Measurements from ENCODE around the gene FNDC3A.
"Not testable (repeated sequence)": the region's sequence is repeated elsewhere in the genome, so short reads cannot be mapped to it uniquely, and the experiment has no call there.

Gene FNDC3A

DNA sequence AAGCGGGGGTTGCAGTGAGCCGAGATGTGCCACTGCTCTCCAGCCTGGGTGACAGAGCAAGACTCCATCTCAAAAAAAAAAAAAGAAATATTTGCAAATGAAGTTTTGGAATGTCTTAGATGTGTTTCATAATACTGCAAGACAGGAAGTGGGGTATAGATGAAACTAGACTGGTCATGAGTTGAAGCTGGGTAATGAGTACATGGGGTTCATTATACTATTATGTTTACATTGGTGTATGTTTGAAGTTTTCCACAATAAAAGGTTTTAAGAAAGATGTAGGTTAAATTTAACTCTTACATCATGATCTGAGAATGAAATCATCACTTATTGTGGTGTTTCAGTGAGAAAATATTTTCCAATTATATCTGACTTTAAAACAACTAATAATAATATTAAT is 19.0 kb downstream of the FNDC3A start:
- no peak overlapping the region for H3K23ac ChIP-seq (ENCODE audit: low read depth, low read length, poor library complexity)
- no peak overlapping the region for H2AFZ ChIP-seq (ENCODE audit: low read length)
- DNase-seq (ENCODE audit: low spot score) = no peak
- H4K8ac ChIP-seq (ENCODE audit: low read depth, low read length) = no peak overlapping the region
- no peak overlapping the region for H2BK12ac ChIP-seq (ENCODE audit: low read length)
- H3K14ac ChIP-seq (ENCODE audit: low read length) = no peak overlapping the region
- H2BK120ac ChIP-seq (ENCODE audit: low read depth, low read length) = no peak overlapping the region
- no peak overlapping the region for H3K4ac ChIP-seq (ENCODE audit: low read length)
- H3K9ac ChIP-seq (ENCODE audit: low read depth, low read length, poor library complexity) = no peak overlapping the region
- peaks cover 4 to 6% of the 10 kb centered on the region in 2 donors for H3K36me3 ChIP-seq (replicated peaks in 1 of 2; ENCODE audit: control insufficient read depth in 2 of 2, insufficient read depth in 2 of 2, low read length in 2 of 2)
- no peaks in the 10 kb centered on the region for H3K27me3 ChIP-seq (ENCODE audit: control insufficient read depth in 3 of 3, insufficient read depth in 3 of 3, low read depth in 1 of 3, low read length in 3 of 3)
- H3K4me3 ChIP-seq (ENCODE audit: low read length in 2 of 2) = no peak overlapping the region
- H3K79me1 ChIP-seq (ENCODE audit: low read depth, low read length) = no peaks in the 10 kb centered on the region
- H3K4me2 ChIP-seq (ENCODE audit: insufficient read depth, low read length, poor library complexity, severe bottlenecking) = no peak overlapping the region
- H3K27ac ChIP-seq (replicated peaks; ENCODE audit: low read length) = no peak overlapping the region
- no peak overlapping the region for H2AK5ac ChIP-seq (ENCODE audit: low read depth, low read length)
- no peak overlapping the region for H2BK15ac ChIP-seq (ENCODE audit: low read length)
- no peak overlapping the region for H2BK5ac ChIP-seq (ENCODE audit: low read length)
- peaks cover 0 to 29% of the 10 kb centered on the region in 2 donors for H3K9me3 ChIP-seq (replicated peaks in 1 of 2; ENCODE audit: control insufficient read depth in 2 of 2, insufficient read depth in 1 of 2, low read depth in 1 of 2, low read length in 2 of 2)
- no peak overlapping the region for H4K91ac ChIP-seq (ENCODE audit: low read depth, low read length, poor library complexity)
- no peaks in the 10 kb centered on the region for H3K4me1 ChIP-seq (ENCODE audit: control insufficient read depth in 2 of 2, insufficient read depth in 1 of 2, low read depth in 1 of 2, low read length in 2 of 2)
- no peak overlapping the region for H3K18ac ChIP-seq (ENCODE audit: low read length)
- no CpG with 5 or more reads among the region's 2 CpGs for WGBS, 2 donors (ENCODE audit: extremely low coverage in 2 of 2, insufficient read length in 2 of 2, insufficient replicate concordance in 1 of 2)

DNA sequence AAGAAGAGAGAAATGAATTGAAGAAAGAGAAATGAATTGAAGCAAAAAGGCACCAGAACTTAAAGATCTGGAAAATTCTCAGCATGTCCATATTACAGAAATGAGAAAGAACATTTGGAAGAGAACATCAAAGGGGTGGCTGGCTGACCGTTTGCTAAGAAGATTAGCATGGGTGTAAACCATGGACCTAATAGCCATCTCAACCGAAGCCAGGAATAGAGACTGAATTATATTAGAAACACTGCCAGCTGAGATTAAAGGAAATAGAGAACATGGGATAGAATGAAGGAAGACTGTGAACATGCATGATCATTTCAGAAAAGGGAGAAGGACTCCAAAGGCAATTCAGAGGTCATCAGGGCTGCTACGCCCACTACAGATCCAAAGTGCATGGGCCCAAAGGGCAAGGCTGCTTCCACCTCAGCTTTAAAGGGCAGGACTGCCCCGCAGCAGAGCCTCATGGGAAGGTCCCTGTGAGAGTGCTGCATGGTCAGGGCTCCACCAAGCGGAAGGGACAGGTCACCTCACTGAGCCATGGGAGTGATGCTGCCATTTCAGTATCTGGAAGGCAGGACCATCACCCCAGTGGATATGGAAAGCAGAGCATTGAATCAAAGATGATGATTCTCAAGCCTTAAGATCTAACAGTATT is 23.1 kb downstream of the FNDC3A start:
- Histone ChIP-seq H3K4ac (ENCODE audit: low read length) (no peak overlapping the region), H3K18ac (ENCODE audit: low read length) (no peak overlapping the region), H3K4me3 (ENCODE audit: low read length in 2 of 2) (no peak overlapping the region), H3K23ac (ENCODE audit: low read depth, low read length, poor library complexity) (no peak overlapping the region), H3K9me3 (replicated peaks in 1 of 2; ENCODE audit: control insufficient read depth in 2 of 2, insufficient read depth in 1 of 2, low read depth in 1 of 2, low read length in 2 of 2) (peaks cover 0 to 28% of the 10 kb centered on the region in 2 donors), H2BK12ac (ENCODE audit: low read length) (no peak overlapping the region), H2BK5ac (ENCODE audit: low read length) (no peak overlapping the region), H3K27me3 (ENCODE audit: control insufficient read depth in 3 of 3, insufficient read depth in 3 of 3, low read depth in 1 of 3, low read length in 3 of 3) (no peaks in the 10 kb centered on the region), H2AFZ (ENCODE audit: low read length) (no peak overlapping the region), H3K79me1 (ENCODE audit: low read depth, low read length) (no peaks in the 10 kb centered on the region), H3K36me3 (replicated peaks in 1 of 2; ENCODE audit: control insufficient read depth in 2 of 2, insufficient read depth in 2 of 2, low read length in 2 of 2) (peaks cover 5 to 6% of the 10 kb centered on the region in 2 donors), H4K8ac (ENCODE audit: low read depth, low read length) (no peak overlapping the region), H3K4me2 (ENCODE audit: insufficient read depth, low read length, poor library complexity, severe bottlenecking) (no peak overlapping the region), H3K4me1 (ENCODE audit: control insufficient read depth in 2 of 2, insufficient read depth in 1 of 2, low read depth in 1 of 2, low read length in 2 of 2) (no peaks in the 10 kb centered on the region), H2BK15ac (ENCODE audit: low read length) (no peak overlapping the region), H2BK120ac (ENCODE audit: low read depth, low read length) (no peak overlapping the region), H3K14ac (ENCODE audit: low read length) (no peak overlapping the region), H4K91ac (ENCODE audit: low read depth, low read length, poor library complexity) (no peak overlapping the region), H3K9ac (ENCODE audit: low read depth, low read length, poor library complexity) (no peak overlapping the region), H3K27ac (replicated peaks; ENCODE audit: low read length) (no peak overlapping the region), H2AK5ac (ENCODE audit: low read depth, low read length) (no peak overlapping the region)
- no CpG with 5 or more reads among the region's 5 CpGs for WGBS, 2 donors (ENCODE audit: extremely low coverage in 2 of 2, insufficient read length in 2 of 2, insufficient replicate concordance in 1 of 2)
- no peak for DNase-seq (ENCODE audit: low spot score)

DNA sequence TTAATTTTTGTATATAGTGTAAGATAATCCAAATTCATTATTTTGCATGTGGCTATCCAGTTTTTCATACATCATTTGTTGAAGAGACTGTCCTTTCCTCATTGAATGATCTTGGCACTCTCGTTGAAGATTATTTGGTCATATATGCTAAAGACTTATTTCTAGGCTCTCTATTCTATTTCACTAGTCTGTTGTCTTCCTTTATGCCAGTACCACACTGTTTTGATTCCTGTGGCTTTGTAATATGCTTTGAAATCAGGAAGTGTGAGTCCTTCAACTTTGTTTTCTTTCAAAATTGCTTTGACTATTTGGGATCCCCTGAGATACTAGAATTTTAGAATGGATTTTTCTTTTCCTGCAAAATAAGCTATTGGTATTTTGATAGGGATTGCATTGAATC is 24.5 kb downstream of the FNDC3A start:
- Histone ChIP-seq H3K4me1 (ENCODE audit: control insufficient read depth in 2 of 2, insufficient read depth in 1 of 2, low read depth in 1 of 2, low read length in 2 of 2) (no peaks in the 10 kb centered on the region), H3K4me3 (ENCODE audit: low read length in 2 of 2) (no peak overlapping the region), H3K4me2 (ENCODE audit: insufficient read depth, low read length, poor library complexity, severe bottlenecking) (no peak overlapping the region), H3K4ac (ENCODE audit: low read length) (no peak overlapping the region), H3K9ac (ENCODE audit: low read depth, low read length, poor library complexity) (no peak overlapping the region), H2AFZ (ENCODE audit: low read length) (no peak overlapping the region), H2BK12ac (ENCODE audit: low read length) (no peak overlapping the region), H4K8ac (ENCODE audit: low read depth, low read length) (no peak overlapping the region), H3K23ac (ENCODE audit: low read depth, low read length, poor library complexity) (no peak overlapping the region), H3K36me3 (replicated peaks in 1 of 2; ENCODE audit: control insufficient read depth in 2 of 2, insufficient read depth in 2 of 2, low read length in 2 of 2) (peaks cover 5 to 6% of the 10 kb centered on the region in 2 donors), H2BK120ac (ENCODE audit: low read depth, low read length) (no peak overlapping the region), H2AK5ac (ENCODE audit: low read depth, low read length) (no peak overlapping the region), H3K18ac (ENCODE audit: low read length) (no peak overlapping the region), H3K27me3 (ENCODE audit: control insufficient read depth in 3 of 3, insufficient read depth in 3 of 3, low read depth in 1 of 3, low read length in 3 of 3) (no peaks in the 10 kb centered on the region), H3K79me1 (ENCODE audit: low read depth, low read length) (no peaks in the 10 kb centered on the region), H2BK15ac (ENCODE audit: low read length) (no peak overlapping the region), H3K14ac (ENCODE audit: low read length) (no peak overlapping the region), H3K27ac (replicated peaks; ENCODE audit: low read length) (no peak overlapping the region), H2BK5ac (ENCODE audit: low read length) (no peak overlapping the region), H4K91ac (ENCODE audit: low read depth, low read length, poor library complexity) (no peak overlapping the region), H3K9me3 (replicated peaks in 1 of 2; ENCODE audit: control insufficient read depth in 2 of 2, insufficient read depth in 1 of 2, low read depth in 1 of 2, low read length in 2 of 2) (peaks cover 0 to 28% of the 10 kb centered on the region in 2 donors)
- no peak for DNase-seq (ENCODE audit: low spot score)
- no CpG with 5 or more reads among the region's 1 CpG for WGBS, 2 donors (ENCODE audit: extremely low coverage in 2 of 2, insufficient read length in 2 of 2, insufficient replicate concordance in 1 of 2)

DNA sequence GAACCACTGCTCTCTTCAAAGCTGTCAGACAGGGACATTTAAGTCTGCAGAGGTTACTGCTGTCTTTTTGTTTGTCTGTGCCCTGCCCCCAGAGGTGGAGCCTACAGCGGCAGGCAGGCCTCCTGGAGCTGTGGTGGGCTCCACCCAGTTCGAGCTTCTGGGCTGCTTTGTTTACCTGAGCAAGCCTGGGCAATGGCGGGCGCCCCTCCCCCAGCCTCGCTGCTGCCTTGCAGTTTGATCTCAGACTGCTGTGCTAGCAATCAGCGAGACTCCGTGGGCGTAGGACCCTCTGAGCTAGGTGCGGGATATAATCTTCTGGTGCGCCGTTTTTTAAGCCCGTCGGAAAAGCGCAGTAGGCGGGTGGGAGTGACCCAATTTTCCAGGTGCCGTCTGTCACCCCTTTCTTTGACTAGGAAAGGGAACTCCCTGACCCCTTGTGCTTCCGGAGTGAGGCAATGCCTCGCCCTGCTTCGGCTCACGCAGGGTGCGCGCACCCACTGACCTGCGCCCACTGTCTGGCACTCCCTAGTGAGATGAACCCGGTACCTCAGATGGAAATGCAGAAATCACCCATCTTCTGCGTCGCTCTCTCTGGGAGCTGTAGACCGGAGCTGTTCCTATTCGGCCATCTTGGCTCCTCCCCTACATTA is 43.4 kb downstream of the FNDC3A start:
- not testable (repeated sequence) for H2AFZ ChIP-seq (ENCODE audit: low read length); H3K4me3 ChIP-seq (ENCODE audit: low read length in 2 of 2); H3K23ac ChIP-seq (ENCODE audit: low read depth, low read length, poor library complexity); H3K36me3 ChIP-seq (replicated peaks in 1 of 2; ENCODE audit: control insufficient read depth in 2 of 2, insufficient read depth in 2 of 2, low read length in 2 of 2); H2BK120ac ChIP-seq (ENCODE audit: low read depth, low read length); H2BK12ac ChIP-seq (ENCODE audit: low read length); H3K27ac ChIP-seq (replicated peaks; ENCODE audit: low read length); H3K4me2 ChIP-seq (ENCODE audit: insufficient read depth, low read length, poor library complexity, severe bottlenecking); H2AK5ac ChIP-seq (ENCODE audit: low read depth, low read length); H2BK15ac ChIP-seq (ENCODE audit: low read length); H4K8ac ChIP-seq (ENCODE audit: low read depth, low read length); H3K79me1 ChIP-seq (ENCODE audit: low read depth, low read length); H3K18ac ChIP-seq (ENCODE audit: low read length); H3K4me1 ChIP-seq (ENCODE audit: control insufficient read depth in 2 of 2, insufficient read depth in 1 of 2, low read depth in 1 of 2, low read length in 2 of 2); DNase-seq (ENCODE audit: low spot score); H2BK5ac ChIP-seq (ENCODE audit: low read length); H4K91ac ChIP-seq (ENCODE audit: low read depth, low read length, poor library complexity); H3K14ac ChIP-seq (ENCODE audit: low read length); H3K4ac ChIP-seq (ENCODE audit: low read length); H3K9ac ChIP-seq (ENCODE audit: low read depth, low read length, poor library complexity); H3K27me3 ChIP-seq (ENCODE audit: control insufficient read depth in 3 of 3, insufficient read depth in 3 of 3, low read depth in 1 of 3, low read length in 3 of 3)
- H3K9me3 ChIP-seq (replicated peaks in 1 of 2; ENCODE audit: control insufficient read depth in 2 of 2, insufficient read depth in 1 of 2, low read depth in 1 of 2, low read length in 2 of 2) = peaks cover 0 to 32% of the 10 kb centered on the region in 2 donors
- no CpG with 5 or more reads among the region's 28 CpGs for WGBS, 2 donors (ENCODE audit: extremely low coverage in 2 of 2, insufficient read length in 2 of 2, insufficient replicate concordance in 1 of 2)
